NCI-H748 (cell line): ENCODE data around the gene CUL3.
"Not testable (repeated sequence)": the region's sequence is repeated elsewhere in the genome, so short reads cannot be mapped to it uniquely, and the experiment has no call there.

ENCODE experiments used
- DNase-seq: peaks from one replicate; lab custom pipeline; 2025; ENCODE audit not compliant: unreplicated experiment; lab: John Stamatoyannopoulos, UW

Gene CUL3

DNA sequence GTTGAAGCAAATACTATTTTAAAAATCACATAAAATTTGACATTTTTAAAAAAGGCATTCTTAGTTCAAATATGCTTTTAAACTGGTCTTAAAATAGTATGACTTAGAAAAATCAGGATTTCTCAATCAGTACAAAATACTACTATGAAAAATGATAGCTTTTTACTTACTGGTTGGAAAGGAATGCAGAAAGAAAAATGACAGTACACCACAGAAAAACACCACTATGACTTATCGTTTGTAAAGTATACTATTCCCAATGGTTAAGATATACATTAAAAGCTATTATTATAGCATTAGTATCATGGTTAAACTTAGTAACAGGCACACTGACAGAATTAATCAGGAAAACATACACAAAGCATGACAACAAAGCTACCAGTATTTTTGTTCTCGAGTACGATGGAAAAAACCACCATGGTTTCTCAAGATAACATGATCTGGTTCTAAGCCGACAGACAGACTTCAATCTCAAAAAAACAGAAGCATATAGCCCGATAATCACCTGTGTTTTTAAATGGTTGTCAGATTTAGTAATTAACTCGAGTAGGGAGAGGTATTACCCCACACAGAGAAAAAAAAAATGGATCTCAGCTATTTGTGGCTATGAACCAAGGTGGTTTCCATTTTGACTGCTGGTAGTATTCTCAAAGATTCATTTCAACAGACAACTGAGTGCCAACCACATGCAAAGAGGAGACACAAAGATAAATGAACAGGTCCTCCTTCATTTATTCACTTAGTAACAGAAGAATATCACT is 39.1 kb downstream of the CUL3 start:
- no peak for DNase-seq

DNA sequence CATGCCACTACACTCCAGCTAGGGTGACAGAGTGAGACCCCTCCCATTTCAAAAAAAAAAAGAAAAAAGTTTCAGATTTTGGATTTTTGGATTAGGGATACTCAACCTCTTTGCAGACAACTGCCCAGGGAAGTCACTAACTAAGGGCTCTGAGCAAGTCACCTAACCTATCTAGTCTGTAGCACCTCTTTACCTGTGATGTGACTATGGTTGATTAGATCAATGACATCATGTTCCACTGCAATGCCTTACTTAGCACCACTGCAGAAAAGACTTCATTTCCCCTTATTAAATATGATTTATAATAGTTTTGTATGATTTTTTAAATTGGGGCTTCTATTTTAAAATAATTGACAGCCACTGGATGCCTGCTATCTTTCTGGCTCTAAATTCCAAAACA is 41.2 kb downstream of the CUL3 start:
- DNase-seq, result no peak

DNA sequence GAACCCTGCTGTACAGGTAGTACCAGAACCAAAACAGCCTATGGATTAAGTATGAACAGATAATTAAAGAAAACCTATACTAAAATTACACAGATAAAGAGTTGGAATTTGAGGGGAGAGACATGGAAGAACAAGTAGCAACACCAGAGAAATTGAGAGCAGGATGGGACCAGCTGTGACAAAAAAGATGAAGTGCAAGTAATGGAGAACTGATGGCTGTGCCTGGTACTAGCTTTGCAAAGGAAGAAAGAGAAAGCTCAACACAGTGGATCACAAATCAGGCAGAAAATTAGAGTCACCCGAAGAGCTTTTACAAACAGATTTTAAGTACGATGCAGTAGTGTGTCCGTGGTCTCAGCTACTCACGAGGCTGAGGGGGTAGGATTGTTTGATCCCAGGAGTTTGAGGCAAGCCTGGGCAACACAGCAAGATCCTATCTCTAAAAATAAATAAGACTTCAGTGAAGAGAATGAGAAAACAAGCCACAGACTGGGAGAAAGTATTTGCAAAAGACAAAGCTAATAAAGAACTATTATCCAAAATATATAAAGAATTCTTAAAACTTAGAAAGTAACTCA is 46.5 kb downstream of the CUL3 start:
- DNase-seq, result no peak

- no peak for DNase-seq
Measured at GRCh38 chr2:224532931-224533330, 52.2 kb downstream of the CUL3 start.

DNA sequence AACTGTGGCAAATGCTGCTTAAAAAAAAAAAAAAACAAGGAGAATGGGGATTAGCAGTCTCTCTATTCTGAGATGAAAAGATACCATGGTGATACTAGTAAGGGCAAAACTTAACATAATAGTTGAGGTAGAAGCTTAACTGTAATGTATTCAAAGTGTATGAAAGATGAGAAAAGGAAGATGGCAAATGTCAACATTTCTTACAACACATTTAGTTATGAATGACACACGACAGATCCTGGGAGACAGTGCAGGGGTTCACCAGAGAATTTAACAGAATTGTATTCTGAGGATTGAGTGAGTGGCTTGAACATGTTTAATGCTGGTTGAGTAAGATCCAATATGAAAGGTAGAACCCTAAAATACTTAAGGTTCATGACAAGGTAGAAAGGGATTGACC is 52.7 kb downstream of the CUL3 start:
- DNase-seq, result no peak

DNA sequence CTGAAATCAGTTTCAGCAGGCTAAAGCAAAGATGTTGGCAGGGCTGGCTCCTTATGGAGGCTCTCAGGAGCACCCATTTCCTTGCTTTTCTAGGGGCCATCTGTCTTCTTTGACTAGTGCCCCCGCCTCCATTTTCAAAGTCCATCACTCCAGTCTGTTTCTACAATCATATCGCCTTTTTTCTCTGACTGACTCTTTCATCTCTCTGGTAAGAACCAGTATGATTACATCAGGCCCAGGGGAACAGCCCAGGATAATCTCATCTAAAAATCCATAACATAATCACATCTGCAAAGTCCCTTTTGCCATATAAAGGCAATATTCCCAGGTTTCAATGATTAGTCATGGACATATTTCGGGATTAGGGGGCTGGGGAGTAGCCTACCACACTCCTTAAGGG is 57.0 kb downstream of the CUL3 start:
- no peak for DNase-seq

- DNase-seq, result no peak
Measured at GRCh38 chr2:224525774-224526173, 59.4 kb downstream of the CUL3 start.

DNA sequence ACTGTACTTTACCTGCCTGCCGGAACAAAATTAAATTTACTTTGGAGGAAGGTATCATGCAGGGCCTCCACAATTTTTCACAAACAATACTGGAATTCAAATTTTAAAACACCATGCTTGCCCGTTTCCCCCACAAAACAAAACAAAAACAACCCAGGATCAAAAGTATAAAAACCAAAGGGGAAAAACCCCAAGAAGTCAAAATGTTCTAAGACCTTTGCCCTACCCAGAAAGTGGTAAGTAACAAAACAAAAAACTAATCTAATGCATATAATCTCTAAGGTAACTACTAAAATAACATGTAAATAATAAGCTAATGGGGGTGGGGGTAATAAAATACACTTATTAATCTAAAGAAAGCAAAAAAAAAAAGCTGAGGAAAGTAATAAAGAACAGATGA is 60.5 kb downstream of the CUL3 start:
- DNase-seq, result no peak

DNA sequence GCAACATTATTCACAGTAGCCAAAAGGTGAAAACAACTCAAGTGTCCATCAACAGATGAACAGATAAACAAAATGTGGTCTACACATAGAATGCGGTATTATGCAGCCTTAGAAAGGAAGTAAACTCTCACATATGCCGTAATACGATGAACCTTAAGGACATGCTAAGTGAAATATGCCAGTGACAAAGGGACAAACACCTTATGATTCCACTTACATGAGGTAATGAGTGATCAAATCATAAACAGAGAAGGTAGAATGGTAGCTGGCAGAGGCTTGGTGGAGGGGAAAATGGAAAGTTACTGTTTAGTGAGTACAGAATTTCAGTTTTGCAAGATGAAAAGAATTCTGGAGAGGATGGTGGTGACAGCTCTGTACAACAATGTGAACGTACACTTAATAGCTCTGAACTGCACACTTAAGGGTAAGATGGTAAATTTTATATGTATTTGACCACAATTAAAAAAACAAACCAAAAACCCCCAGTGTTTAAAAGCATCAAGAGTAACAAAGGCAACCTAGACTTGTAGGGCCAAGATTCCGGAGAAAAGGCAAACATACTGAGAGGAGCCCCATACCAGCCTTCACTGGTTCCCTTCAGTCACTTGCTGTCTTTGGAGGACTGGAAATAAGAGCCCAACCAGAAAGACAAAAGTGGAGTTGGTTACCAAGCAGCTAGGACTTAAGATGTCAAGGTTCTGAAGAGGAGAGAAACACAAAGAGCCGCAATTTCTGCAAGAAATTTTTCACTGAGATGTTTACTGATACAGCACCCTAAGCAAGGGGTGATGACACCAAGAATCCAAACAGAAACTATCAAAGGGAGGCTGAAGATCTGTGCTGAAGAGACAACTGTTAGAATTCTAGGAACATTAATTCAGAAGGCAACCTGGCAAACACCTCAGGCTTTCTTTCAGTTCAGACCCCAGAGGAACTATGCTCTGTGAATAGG is 61.3 kb downstream of the CUL3 start:
- no peak for DNase-seq

GRCh38 chr2:224522483-224522882 is 62.7 kb downstream of the CUL3 start:
- not testable (repeated sequence) for DNase-seq

DNA sequence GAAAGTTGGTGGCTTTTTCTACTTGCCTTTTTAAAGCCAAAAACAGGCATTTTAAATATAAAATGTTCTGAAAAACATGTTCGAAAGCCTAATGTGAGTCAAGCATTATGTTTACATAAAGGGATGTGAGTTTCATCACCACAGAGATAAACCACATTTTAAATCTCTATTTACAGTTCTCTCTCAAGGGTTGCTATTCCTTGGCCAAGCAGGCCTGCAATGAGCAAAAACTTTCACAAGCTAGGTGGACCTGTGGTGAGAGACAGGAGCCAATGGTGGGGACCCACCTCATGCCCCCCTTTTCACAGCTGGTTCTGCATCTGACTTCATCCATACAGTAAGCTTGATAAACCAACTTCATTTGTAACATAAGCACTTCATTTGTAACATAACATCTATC is 65.1 kb downstream of the CUL3 start:
- no peak for DNase-seq

DNA sequence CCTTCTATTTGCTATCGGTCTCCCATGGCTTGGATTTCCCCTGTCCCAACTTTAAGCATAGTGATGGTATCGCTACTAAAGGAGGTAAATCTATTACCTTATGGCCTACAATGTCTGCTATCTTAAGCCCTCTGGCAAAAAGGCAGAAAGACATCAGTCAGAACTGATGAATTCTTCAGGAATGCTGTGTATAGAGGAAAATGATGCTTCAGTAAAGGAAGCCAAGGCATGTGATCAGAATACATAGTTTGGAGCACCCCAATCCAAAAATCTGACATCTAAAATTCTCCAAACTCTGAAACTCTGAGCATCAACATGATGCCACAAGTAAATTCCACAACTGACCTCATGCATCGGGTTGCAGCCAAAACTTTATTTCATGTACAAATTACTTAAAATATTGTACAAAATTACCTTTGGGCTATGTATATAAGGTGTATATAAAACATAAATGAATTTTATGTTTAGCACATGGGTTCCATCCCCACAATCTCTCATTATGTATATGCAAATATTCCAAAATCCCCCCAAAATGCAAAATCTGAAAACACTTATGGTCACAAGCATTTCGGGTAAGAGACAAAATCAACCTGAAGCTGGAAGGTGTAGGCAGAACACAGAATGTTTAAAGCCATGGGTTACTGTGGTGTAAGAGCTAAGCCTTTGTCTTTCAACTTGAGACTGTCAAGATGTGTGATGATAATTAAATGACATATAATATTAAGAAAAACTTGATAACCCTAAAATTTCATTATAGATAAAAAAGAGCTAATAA is 66.2 kb downstream of the CUL3 start:
- DNase-seq, result no peak

DNA sequence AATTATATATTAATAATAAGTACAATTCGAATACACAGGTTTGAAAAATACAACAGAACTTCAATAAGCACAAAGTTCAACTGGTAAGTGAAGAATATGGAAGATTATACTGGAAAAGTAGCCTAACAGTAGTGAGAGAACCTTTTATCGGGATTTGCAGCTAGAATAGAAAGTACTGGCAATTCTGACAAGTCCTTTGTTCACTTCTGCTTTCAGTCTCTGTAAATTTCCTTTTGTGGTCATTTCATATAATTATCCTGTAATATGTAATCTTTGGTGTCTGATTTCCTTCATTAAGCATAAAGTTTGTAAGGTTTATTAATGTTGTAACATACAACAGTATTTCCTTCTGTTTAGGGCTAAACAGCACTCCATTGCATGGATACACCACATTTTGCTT is 67.2 kb downstream of the CUL3 start:
- DNase-seq, result no peak

- not testable (repeated sequence) for DNase-seq
Measured at GRCh38 chr2:224516393-224516792, 68.8 kb downstream of the CUL3 start.

DNA sequence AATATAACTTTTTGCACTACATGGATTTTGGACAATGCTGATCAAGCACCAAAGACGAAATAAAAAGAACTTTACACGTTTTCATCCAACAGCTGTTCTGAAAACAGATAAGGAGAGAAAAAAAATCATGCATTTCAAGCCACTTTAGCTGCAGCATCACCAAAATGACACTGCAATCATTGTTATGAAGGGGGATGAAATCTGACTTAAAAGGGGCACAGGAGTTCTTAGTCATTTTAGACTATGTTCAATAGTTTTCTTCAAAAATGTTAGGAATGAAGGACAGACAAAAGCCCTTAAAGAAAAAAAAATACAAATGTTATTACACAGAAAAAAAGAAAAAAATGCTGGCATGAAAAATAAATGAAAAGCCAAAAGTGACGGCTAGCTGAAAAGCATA is 71.2 kb downstream of the CUL3 start:
- DNase-seq, result no peak

DNA sequence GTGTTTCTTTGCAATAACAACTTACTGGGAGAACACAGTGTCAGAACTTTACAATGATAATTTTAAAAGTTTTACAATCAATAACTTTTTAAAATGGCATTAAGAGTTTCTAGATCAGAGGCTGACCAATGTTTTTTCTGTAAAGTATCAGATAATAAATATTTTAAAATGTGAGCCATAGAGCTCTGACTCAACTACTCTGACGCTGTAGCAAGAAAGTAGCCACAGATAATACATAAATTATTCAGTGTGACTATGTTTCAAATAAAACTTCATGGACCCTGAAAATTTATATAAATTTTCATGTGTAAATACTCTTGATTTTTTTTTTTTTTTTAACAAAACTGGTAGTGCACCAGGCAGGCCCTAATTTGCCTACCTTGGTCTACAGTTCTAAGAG is 77.4 kb downstream of the CUL3 start:
- DNase-seq, result no peak

DNA sequence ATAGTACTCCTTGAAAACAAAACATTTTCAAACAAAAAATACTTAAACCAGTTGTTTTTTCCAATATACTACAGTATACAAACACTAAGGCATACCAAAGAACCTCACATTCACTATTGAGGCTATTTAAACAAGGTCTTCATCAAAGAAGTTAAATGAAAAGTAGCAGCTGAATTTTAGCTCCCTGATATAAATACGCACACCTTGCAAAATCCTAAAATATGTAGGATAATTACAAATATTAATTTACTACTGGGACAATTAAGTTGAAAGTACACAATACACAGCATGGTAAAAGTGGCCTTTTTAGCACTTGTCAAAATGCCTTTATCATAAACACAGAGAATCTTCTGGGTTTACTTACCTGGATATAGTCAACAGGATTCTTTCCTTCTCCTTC is 78.7 kb downstream of the CUL3 start:
- no peak for DNase-seq

DNA sequence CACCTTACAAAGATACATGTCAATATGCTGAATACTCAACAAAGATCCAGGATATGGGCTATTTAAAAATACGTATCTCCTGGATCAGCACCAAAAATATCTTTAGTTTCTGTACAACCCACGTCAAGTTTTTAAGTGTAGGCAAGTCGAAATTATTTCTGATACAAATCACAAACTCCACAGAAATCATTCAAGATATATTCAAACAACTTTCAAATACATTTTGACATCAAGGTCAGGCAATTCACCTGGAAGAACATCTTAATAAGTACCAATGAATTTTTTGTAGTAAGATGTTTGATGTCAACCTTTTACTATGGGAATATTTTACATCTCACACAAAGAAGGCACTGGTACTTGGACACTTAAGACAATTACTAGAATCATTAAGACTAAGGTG is 86.2 kb downstream of the CUL3 start:
- DNase-seq, result no peak

- DNase-seq, result no peak
Measured at GRCh38 chr2:224492531-224492930, 92.6 kb downstream of the CUL3 start.

DNA sequence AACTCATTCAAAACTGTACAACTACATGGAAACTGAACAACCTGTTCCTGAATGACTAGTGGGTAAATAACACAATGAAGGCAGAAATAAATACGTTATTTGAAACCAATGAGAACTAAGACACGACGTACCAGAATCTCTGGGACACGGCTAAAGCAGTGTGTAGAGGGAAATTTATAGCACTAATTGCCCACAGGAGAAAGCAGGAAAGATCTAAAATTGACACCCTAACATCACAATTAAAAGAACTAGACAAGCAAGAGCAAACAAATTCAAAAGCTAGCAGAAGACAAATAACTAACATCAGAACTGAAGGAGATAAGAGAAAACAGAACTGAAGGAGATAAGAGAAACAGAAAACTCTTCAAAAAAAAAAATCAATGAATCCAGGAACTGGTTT is 97.2 kb downstream of the CUL3 start:
- DNase-seq, result not testable (repeated sequence)
